ENCODE measurements around the gene OCIAD1.
A peak's percentile ranks its signal among the peaks of the same experiment; 100 is the strongest.

Gene OCIAD1

DNA sequence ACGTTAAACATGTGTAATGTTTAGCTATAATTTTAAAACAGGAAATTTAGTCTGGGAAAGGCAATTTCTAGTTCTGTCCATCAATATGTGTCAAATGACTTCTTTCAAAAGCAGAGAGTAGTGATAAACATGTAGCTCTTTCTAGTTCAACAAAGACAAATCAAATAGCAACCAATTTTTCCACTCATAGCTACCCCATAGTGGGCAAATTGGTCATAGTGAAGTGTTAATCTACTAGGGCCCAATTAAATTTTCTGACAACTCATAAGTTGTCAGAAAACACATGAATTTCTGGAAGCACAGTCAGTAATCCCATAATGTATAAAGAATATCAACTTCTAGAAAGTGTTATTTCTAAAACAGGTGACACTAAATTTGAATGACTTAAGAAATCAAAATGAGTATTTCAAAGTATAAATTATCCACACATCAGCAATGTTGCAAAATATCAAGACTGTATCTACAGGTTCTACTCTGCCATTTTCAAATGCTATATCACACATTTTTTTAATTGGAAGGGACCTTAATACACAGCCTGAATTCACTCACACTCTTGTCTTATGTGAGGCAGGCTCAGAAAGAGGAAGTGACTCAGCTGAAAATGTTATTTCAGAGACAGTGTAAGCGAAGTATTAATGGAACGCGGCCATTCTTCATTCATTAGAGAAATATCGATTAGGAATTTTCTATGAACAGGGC is 68.0 kb downstream of the OCIAD1 start:
- DNase-seq, result peak; percentile 36

DNA sequence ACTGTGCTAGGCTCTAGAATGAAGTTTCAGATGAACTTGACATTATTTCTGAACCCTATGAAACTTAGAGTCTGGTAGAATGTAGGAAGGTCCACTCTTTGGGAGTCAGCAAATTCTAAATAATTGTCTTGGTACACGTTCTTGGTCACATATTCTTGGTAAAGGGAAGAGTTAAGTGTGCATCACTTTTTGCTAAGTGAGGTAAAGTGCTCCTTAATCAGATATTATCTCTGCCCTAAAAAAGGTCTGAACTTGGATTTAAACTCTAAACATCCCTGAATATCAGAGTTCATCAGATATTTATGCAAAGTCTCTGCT is 68.5 kb downstream of the OCIAD1 start:
- no peak for DNase-seq

DNA sequence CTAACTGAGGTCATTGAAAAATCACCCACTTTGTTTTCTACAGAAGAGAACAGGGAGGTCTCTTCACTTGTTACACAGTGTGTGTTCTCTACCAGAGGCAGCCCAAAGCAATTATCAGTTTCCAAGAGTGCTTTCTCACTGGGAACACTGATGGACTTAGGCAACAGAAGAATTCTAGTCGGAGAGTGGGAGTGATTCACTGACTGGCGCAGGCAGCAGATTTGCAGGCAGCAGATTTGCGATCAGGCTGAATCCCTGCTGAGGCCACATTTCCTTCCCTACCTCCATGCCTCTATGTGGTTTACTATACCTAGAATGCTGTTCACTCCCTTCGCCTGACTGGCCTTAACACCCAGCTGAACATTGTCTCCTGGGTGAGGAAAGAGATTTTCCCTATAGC is 69.1 kb downstream of the OCIAD1 start:
- DNase-seq, result peak; percentile 29

DNA sequence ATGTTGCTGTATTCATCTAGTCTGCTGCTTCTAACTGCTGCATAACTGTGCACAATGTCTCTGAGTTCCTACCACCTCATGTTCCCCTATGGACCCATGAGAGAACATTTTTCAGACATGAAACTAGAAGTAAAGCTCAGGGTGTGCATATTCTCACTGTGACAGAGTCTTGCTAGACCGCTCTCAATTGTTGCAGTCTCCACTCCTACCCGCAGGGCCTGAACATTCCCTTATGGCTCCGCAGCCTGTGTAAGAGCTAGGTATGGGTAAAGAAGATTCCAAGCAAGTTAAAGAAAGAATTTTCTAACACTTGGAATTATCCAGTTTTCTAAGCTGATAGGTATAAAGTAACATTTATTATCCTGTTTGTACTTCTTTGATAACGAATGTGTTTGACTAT is 70.3 kb downstream of the OCIAD1 start:
- DNase-seq, result no peak

DNA sequence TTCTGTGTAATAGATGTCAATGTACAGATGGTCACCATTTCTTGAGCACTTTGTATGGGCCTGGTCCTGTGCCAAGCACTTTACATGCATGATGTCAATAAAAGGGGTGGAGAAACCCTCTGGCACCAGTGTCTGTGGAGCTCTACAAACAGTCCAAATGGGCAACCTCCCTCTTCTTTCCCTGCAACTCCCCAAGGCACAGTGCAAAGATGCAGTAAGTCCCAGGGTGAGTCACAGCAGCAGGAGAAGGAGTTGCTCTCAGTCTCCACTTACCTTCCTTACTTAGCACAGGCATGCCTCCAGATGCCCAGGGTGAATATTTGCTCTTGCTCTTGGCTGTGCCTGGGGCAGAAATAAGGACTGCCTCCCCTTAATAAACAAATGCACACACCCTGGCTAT is 71.4 kb downstream of the OCIAD1 start:
- DNase-seq, result peak; percentile 26

DNA sequence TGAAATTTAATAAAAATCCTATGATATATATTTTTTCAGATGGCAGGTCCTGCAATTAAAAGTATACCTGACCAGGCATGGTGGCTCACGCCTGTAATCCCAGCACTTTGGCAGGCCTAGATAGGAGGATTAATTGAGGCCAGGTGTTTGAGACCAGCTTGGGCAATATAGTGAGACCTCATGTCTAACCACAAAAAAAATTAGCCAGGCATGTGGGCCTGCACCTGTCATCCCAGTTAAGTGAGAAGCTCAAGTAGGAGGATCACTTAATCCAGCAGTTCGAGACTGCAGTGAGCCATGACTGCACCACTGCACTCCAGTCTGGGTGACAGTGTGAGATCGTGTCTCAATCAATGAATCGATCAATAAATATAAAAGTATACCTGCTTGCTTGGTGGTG is 73.2 kb downstream of the OCIAD1 start:
- DNase-seq, result no peak

DNA sequence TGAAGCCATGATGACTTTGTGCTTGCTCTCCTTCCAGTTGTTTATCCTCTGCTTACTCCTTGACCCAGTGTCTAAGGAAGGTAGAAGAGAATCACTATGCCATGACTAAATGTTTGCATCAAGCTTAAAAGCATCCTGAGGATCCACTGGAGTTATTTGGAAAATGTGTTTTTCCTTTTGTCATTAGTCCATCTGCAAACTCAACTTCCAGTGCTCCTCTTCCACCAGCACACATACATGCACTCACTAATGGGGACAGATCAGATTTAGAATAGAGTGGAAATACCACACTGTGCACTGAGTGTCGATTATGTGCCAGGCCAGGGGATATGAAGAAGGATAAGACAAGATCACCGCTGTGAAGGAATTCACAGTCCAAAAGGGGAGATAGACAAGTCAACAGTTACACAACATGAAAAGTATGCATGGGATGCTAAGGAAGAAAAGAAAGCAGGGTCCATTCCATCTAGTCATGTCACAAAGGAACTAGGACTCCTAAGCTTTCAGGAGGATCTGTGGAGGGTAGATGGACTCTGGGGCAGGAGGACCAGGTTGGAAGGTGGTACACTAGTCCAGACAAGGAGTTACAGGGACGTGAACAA is 73.8 kb downstream of the OCIAD1 start:
- peak; percentile 33 for DNase-seq

DNA sequence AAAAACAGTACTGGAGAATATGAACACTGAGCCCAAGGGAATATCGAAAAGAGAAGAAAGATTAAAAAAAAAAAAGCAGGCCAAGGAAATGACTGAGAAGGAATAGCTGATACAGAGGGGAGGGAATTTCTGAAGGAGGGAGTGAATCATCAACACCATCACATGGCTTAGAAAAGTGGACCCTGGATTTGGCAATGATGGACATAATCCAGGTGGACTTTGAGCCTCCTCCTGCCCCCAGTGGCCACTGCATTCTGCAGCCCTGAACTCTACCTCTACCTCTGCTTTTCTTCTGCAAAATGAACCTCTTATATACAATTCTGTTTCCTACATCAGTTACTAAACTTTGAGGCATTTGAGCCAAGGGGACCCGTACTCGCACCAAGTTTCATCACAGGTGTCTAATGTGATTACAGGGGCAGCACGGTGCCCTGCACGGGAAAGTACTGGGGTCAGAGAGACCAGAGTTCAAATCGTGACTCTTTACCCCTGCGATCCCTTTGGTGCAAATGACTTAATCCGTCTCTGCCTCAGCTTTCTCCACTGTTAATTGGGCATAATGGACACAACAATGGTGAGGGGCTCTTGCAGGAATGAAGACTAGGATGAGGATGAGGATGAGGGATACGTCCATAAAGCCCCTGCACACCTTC is 74.6 kb downstream of the OCIAD1 start:
- peak; percentile 38 for DNase-seq

DNA sequence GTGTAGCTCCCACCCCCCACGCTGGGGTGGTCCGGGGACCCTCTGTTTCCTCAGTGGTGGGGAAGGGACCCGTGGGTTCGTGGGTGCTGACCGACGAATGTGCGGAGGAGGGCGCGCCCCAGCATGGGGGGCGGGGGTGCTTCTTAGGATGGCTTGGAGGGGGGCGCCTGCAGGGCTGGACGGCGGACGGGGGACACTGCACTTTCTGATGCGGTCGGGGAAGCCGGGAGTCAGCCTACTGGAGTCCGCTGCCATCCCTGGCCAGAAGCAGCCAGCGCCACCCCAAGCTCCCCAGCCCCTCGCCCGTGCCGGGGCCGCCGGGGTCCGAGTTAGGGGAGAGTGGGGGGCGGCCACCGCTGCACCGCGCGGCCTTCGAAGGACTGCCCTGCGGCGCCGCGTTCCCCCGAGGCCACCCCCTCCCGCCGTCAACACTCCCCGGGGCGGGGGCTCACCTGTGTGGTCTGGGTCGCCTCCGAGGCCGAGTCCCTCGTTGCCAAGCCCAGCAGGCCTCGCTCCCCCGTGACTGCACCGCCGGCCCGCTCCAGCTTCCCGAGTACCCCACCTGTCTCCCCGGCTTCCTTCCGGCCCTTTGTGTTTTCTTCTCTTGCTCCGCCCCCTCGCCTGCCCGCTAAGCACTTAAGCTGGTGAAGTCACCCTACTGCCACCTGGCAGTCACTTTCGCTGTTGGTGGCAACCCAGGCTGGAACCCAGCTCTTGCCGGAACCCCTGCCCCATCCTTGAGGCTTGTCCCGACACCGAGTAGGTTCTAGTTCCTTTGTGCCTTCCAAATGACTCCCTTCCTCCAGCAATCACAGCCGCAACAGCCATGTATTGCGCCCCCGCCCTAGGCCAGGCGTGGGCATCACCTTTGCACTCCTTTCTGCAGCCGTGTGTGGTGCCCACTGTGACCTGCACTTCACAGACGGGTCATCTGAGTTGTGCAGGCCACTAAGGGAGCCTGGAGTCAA is 75.6 kb downstream of the OCIAD1 start, which contains the start of gene OCIAD2:
TSS of gene OCIAD2 (minus strand) at position 569 of the 968 bp plus-strand sequence. CDS start 2,225 bp downstream, outside the sequence.
- DNase-seq, result peak; percentile 36

DNA sequence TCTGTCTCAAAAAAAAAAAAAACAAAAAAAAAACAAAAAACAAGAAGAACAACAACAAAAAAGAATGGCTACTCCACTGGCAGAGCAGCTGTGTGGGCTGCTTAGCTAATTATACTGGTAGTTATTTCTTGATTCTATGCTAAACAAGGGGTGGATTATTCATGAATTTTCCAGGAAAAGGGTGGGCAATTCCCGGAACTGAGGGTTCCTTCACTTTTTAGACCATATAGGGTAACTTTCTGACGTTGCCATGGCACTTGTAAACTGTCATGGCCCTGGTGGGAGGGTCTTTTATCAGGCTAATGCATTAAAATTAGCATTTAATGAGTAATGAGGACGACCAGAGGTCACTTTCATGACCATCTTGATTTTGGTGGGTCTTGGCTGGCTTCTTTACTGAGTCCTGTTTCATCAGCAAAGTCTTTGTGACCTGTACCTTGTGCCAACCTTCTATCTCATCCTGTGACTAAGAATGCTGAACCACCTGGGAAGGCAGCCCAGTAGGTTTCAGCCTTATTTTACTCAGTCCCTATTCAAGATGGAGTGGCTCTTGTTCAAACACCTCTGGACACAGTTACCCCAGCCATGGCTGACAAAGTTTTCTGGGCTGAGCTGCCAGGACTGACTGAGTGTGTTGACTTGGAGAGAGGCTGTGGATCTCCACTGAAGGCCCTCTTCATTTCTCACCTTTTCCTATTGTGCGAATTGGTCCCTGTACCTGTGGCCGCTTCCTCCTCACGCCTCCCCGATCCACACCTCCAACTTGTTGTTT is 77.0 kb downstream of the OCIAD1 start:
- DNase-seq, result no peak

DNA sequence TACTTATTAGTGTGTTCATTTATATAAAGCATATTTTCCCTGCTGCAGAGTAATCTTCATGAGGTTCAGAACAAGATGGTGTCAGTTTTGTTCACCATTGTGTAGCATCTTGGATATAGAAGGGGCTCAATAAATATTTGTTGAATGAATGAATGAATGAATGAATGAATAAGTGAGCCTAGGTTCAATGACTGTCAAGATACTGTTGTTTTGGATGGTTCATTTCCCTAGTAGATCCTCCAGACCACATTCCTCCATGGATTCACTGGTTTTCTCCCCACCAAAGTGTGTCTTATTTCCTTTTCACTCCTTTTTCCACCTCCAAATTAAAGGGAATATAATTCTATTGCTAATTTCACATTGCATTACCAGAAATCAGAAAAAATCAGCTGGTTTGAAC is 77.8 kb downstream of the OCIAD1 start:
- DNase-seq, result no peak

DNA sequence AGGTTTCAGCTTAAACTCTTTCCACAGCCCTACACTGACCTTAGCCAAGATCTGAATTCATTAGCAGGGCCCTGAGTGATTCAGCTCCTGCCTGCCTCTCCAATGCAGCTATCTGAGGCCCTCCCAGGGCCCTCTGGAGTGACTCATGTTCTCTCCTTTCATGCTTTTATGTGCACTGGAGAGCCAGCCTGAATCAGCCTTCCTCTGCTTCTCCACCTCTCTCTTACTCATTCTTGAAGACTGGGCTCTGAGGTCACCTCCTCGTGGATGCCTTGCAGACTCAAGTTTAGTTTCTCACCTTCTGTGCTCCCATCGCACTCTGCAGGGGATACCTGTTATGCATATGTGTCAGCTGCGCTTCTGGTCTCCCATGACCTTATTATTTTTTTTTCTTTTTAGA is 78.8 kb downstream of the OCIAD1 start:
- DNase-seq, result peak; percentile 98

DNA sequence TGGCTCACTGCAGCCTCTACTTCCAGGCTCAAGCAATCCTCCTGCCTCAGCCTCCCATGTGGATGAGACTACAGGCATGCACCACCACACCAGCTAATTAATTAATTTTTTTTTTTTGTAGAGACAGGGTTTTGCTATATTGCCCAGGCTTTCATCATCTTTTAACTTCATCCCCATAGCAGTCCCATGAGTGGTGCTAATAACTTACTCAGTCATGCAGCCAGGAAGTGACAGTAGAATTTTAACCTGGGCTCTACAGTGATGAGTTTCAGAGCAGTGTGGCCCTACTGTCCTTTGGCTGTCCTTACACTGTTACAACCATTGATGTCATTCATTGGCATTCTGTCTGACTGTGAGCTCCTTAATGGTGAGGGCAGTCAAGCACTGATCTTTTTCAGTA is 79.6 kb downstream of the OCIAD1 start:
- peak; percentile 41 for DNase-seq
